Astrocyte of the spinal cord (primary cell): ENCODE data around the gene CFAP46.
"Not testable (repeated sequence)": the region's sequence is repeated elsewhere in the genome, so short reads cannot be mapped to it uniquely, and the experiment has no call there.

Experiments used
- DNase-seq: peaks from one replicate; pipeline ENCODE4 v3.0.0; 2011; ENCODE audit warnings: low read depth, low spot score
- H3K4me3 ChIP-seq: 2 replicates; pipeline ENCODE4 v1.5.1; 2011; ENCODE audit warnings: low read depth, mild to moderate bottlenecking, low read length, moderate library complexity
- in situ Hi-C: cut with HindIII; loops from 2 replicates; pipeline ENCODE4 v1.10.0; 2017; ENCODE audit warnings: low sequenced_read_pairs
- TF ChIP-seq, protein P1 (sequence below): IDR thresholded peaks from 2 replicates; pipeline ENCODE4 v1.5.1; 2012; ENCODE audit warnings: low read depth, mild to moderate bottlenecking, low read length, inconsistent platforms

CFAP46 gene

DNA sequence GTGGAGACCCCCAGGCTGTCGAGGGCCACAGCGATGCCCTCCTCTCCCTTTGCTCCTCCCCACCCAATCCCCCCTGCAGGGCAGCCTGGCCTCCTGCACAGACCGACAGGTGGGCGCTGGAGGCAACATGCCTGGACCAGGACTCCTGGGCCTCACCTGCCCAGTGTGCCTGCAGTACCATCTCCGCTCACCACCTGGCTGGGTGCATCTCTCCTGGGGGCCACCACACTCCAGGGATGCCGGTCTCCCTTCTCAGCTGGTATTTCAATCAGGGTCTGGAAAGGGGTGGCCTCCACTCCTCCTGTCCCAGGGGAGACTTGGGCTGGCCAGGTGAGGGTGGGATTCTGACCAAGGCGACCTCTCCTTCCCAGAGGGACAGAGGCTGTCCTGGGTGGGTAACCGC, 17.2 kb upstream of the CFAP46 start:
- DNase-seq = no peak
- TF ChIP-seq, protein P1, sequence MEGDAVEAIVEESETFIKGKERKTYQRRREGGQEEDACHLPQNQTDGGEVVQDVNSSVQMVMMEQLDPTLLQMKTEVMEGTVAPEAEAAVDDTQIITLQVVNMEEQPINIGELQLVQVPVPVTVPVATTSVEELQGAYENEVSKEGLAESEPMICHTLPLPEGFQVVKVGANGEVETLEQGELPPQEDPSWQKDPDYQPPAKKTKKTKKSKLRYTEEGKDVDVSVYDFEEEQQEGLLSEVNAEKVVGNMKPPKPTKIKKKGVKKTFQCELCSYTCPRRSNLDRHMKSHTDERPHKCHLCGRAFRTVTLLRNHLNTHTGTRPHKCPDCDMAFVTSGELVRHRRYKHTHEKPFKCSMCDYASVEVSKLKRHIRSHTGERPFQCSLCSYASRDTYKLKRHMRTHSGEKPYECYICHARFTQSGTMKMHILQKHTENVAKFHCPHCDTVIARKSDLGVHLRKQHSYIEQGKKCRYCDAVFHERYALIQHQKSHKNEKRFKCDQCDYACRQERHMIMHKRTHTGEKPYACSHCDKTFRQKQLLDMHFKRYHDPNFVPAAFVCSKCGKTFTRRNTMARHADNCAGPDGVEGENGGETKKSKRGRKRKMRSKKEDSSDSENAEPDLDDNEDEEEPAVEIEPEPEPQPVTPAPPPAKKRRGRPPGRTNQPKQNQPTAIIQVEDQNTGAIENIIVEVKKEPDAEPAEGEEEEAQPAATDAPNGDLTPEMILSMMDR = no peak
- in situ Hi-C loops = no loop called here
- H3K4me3 ChIP-seq = no peak overlapping the region

DNA sequence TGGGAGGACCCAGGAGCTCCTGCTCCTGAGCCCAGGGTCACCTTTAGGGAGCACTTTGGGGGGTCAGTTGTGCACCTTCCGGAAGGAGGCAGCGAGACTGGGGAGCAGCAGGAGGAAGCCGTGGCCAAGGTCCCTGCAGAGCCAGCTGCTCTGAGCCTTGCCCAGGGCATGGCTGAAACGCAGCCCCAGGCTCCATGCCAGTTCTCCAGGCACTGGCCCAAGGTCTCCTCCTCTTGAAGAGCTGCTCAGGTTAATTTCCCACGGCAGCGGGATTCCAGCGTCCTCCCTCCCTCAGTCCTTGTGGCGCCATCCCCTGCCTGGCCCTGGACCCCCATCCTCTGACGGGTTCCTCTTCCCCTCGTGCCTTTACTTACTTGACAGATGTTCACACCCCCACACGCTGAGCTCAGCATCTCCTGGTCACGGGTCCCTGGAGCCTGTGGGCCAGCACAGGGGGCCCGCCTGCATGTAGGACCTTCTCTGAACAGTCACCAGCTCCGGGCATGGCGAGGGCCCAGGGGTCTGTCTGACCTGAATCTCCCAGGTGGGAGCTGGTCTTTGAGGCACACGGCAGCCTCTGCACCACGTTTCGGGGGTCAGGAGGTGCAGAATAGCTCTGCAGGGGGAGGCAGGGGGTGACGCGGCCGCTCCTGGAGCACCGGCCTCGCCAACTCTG, 16.7 kb upstream of the CFAP46 start:
- no peak for DNase-seq
- TF ChIP-seq, protein P1 = no peak
- in situ Hi-C loops = no loop called here
- H3K4me3 ChIP-seq = no peak overlapping the region

DNA sequence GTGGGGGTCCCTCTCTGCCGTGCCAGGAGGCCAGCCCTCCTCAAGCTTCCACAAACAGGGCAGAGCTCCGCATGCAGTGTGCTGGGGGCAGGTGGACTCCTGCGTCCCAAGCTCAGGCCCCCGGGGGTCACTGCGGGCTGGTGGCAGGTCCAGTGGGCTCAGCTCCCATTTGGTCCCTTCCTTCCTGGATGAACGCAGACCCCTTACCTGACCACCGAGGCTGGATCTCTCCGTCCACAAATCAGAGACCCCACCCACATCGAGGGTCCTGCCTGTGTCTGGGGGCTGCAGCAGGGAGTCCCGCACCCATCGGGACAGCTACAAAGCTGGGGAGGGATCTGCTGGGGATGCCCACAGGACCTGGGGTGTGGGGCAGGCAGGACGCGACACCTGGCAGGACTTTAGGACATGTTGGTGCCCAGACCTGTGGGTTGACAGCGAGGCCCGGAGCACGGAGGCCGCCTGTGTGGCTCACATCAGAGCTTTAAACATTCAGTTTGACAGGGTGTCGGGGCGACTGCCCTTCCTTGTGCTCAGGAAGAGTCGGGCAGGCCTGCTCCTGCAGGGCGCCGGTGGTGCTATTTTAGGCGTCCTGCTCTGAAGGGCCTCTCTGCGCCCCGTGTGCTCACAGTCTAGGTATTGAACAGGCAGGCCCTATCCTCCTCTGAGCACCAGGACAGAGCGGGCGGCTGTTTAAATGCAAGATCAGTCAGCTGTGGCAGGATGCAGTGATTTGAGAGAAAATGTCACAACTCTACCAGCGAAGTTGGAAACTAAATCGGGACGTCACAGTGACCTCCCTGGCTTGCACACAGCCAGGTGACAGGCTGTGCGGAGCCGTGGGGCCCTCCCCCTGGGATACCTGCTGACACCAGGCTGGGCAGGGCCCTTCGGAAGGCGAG, 15.9 kb upstream of the CFAP46 start:
- no peak for DNase-seq
- H3K4me3 ChIP-seq = no peak overlapping the region
- TF ChIP-seq, protein P1 = no peak
- in situ Hi-C loops = no loop called here

DNA sequence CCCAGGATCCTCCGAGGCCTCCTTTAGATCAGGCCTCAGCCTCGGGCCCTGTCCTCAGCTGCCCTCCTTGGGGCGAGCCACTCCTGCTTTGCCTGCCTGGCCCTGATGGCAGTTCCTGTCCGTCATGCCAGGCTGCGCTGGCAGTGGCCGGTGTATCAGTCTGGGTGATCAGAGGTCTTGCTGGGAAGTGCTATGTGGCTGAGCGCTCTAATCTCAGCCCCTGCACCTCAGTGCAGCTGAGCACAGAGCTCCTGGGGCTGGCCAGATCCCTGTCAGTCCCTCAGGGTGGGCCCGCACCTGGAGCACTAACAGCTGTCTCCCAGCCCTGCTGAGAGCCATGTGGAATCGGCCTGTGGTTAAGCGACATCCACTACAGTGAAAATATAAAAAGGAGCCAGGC, 14.8 kb upstream of the CFAP46 start:
- no peak overlapping the region for H3K4me3 ChIP-seq
- no peak for DNase-seq
- in situ Hi-C loops = no loop called here
- TF ChIP-seq, protein P1 = no peak

DNA sequence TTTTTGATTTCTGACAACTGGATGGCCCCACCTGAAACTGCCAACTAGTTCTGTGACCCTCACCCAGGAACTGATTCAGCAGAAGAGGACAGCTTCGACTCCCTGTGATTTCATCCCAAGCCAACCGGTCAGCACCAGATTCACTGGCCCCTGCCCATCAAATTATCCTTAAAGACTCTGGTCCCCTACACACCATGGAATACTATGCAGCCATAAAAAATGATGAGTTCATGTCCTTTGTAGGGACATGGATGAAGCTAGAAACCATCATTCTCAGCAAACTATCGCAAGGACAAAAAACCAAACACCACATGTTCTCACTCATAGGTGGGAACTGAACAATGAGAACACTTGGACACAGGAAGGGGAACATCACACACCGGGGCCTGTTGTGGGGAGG, 13.9 kb upstream of the CFAP46 start:
- DNase-seq, in situ Hi-C loops: not testable (repeated sequence)

DNA sequence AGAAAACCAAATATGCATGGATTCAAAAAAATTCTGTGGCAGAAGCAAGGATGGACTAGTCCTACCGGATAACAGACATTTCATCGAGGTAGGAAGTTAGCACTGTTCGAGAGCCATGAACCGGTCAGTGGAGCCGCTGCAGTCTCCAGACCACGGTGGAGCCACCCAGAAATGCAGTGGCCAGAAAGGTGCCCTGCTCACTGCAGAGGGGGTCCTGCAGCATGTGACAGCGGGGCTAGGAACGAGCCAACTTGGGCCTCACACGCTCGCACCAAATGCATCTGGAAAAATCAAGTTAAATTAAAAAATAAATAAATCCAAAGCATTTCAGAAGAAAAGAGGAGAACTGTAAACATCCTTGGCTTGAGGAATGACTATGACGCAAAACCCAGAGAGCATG, 13.1 kb upstream of the CFAP46 start:
- TF ChIP-seq, protein P1 = no peak
- in situ Hi-C loops = no loop called here
- no peak overlapping the region for H3K4me3 ChIP-seq
- no peak for DNase-seq

More for the DNA sequence above, 13.9 kb upstream of the CFAP46 start:
- not testable (repeated sequence) for H3K4me3 ChIP-seq

DNA sequence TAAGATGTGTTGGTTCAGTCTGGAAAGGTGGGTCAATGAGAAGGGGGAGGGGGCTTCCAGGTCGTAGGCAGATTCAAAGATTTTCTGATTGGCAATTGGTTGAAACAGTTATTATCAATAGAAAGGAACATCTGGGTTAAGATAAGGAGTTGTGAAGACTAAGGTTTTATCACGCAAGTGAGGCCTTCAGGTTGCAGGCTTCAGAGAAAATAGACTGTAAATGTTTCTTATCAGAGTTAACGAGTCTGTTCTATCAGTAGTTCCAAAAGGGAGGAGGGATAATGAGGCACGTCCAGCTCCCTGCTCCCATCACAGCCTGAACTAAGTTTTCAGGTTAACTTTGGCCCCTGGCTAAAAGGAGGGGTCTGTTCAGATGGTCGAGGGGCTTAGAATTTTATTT, 11.1 kb upstream of the CFAP46 start:
- in situ Hi-C loops = no loop called here
- no peak overlapping the region for H3K4me3 ChIP-seq

More for the DNA sequence above, 11.1 kb upstream of the CFAP46 start:
- no peak for DNase-seq
- TF ChIP-seq, protein P1 = no peak
